HepG2 (cell line): Measurements from ENCODE around the gene TRAPPC3. TPM values are rescaled to one million over a fixed set of nuclear protein-coding genes. Genes with fewer than 3 reads are reported as not detected.

Source experiments
- ARID4A ChIP-seq: sonication (generic); formaldehyde crosslinking; IDR thresholded peaks from 2 replicates; pipeline ENCODE4 v1.5.0; 2020; ENCODE audit warnings: mild to moderate bottlenecking, missing genetic modification reagents, borderline replicate concordance
- BRCA1 ChIP-seq: sonication (generic); formaldehyde crosslinking; IDR thresholded peaks from 2 replicates; pipeline ENCODE4 v1.4.0; 2020; ENCODE audit warnings: missing genetic modification reagents
- CBX1 ChIP-seq: IDR thresholded peaks from one replicate; pipeline ENCODE4 v1.6.1; 2016; ENCODE audit warnings: antibody characterized with exemption, low read depth
- GATAD1 ChIP-seq: IDR thresholded peaks from 2 replicates; pipeline ENCODE4 v1.6.1; 2016; ENCODE audit warnings: missing genetic modification reagents, missing compliant biosample characterization
- NAIF1 ChIP-seq: sonication (generic); formaldehyde crosslinking; IDR thresholded peaks from 2 replicates; pipeline ENCODE4 v1.5.0; 2020; ENCODE audit warnings: mild to moderate bottlenecking, missing genetic modification reagents, borderline replicate concordance
- NFE2 ChIP-seq: sonication (generic); formaldehyde crosslinking; IDR thresholded peaks from 2 replicates; pipeline ENCODE4 v1.4.0; 2020; ENCODE audit warnings: missing genetic modification reagents
- NFE2L1 ChIP-seq: sonication (generic); formaldehyde crosslinking; IDR thresholded peaks from 2 replicates; pipeline ENCODE4 v1.4.0; 2020; ENCODE audit warnings: missing genetic modification reagents, mild to moderate bottlenecking, borderline replicate concordance
- ZBTB37 ChIP-seq: sonication (generic); formaldehyde crosslinking; IDR thresholded peaks from 2 replicates; pipeline ENCODE4 v1.4.0; 2020; ENCODE audit warnings: mild to moderate bottlenecking, missing genetic modification reagents
- ZHX1 ChIP-seq: sonication (generic); formaldehyde crosslinking; IDR thresholded peaks from 2 replicates; pipeline ENCODE4 v1.8.1; 2022; ENCODE audit warnings: low read depth, mild to moderate bottlenecking, missing genetic modification reagents
- ZNF160 ChIP-seq: sonication (generic); formaldehyde crosslinking; IDR thresholded peaks from 2 replicates; pipeline ENCODE4 v1.8.0; 2022; ENCODE audit warnings: mild to moderate bottlenecking, inconsistent platforms, missing genetic modification reagents
- ZNF17 ChIP-seq: sonication (generic); formaldehyde crosslinking; IDR thresholded peaks from 2 replicates; pipeline ENCODE4 v1.5.0; 2020; ENCODE audit warnings: mild to moderate bottlenecking, missing genetic modification reagents
- ZNF367 ChIP-seq: sonication (generic); formaldehyde crosslinking; IDR thresholded peaks from 2 replicates; pipeline ENCODE4 v1.4.0; 2020; ENCODE audit warnings: missing genetic modification reagents, borderline replicate concordance
- ZNF513 ChIP-seq: sonication (generic); formaldehyde crosslinking; conservative IDR thresholded peaks from 2 replicates; pipeline ENCODE4 v1.5.0; 2020; ENCODE audit warnings: missing genetic modification reagents
- ZNF792 ChIP-seq: IDR thresholded peaks from 2 replicates; pipeline ENCODE4 v1.6.1; 2016
- ZNF800 ChIP-seq: sonication (generic); formaldehyde crosslinking; IDR thresholded peaks from 2 replicates; pipeline ENCODE4 v1.4.0; 2020; ENCODE audit warnings: missing genetic modification reagents
- polyA plus RNA-seq, 8 experiments: library from polyadenylated mRNA; depleted of rRNA in 3 of 8; stranded (reverse) in 7 of 8; unstranded in 1 of 8; fragments of >200 nt; fragmentation: Illumina TruSeq in 4 of 8; extraction: Trizol in 4 of 8; gene quantifications; 2 replicates each; pipeline versions ENCODE4 v1.2.1 to v1.2.3, GENCODE V29; 2011 to 2016; ENCODE audit warnings: low read depth in 4 of 8, missing spikeins in 1 of 8, mixed read lengths in 1 of 8; ENCODE audit not compliant: insufficient read depth in 1 of 8
- total RNA-seq, 5 experiments: library from RNA; depleted of rRNA; stranded (reverse); fragments of >200 nt; fragmentation: Illumina TruSeq; extraction: Trizol; gene quantifications; 2 replicates each; pipeline ENCODE4 v1.2.3, GENCODE V29; 2016; ENCODE audit warnings: low read depth in 1 of 5

The TRAPPC3 gene
- total and polyA plus RNA-seq, 2 of the 13 experiments (the other 11 are each of a cell fraction or from before 2014, with no cell fraction given): 53.7 to 62.4 TPM

- TF ChIP-seq ZHX1 (CRISPR knock-in tag) (peak; percentile 33; the same call in 1 of the 2 replicates), NFE2L1 (CRISPR knock-in tag) (no peak), ARID4A (peak; percentile 95), ZNF367 (CRISPR knock-in tag) (no peak), NAIF1 (CRISPR knock-in tag) (no peak), CBX1 (peak; percentile 29), GATAD1 (CRISPR knock-in tag) (peak; percentile 92), NFE2 (CRISPR knock-in tag) (no peak), ZNF800 (CRISPR knock-in tag) (no peak), ZNF792 (no peak; the same call in 1 of the 2 replicates), ZNF17 (CRISPR knock-in tag) (no peak), ZBTB37 (CRISPR knock-in tag) (peak; percentile 47; the same call in 1 of the 2 replicates), BRCA1 (CRISPR knock-in tag) (no peak; the same call in 1 of the 2 replicates), ZNF160 (CRISPR knock-in tag) (peak; percentile 22; the same call in 1 of the 2 replicates), ZNF513 (CRISPR knock-in tag) (no peak)
Observed at GRCh38 chr1:36149237-36149972, at the start of gene TRAPPC3 (continued).
